ENCODE measurements around the gene RBL2. TPM values are rescaled to one million over a fixed set of nuclear protein-coding genes. Genes with fewer than 3 reads are reported as not detected.
"Not testable (repeated sequence)": the region's sequence is repeated elsewhere in the genome, so short reads cannot be mapped to it uniquely, and the experiment has no call there.

The RBL2 gene
- total and polyA plus RNA-seq, 2 of the 8 experiments (the other 6 are each of a cell fraction or from before 2014, with no cell fraction given) = 13.9 to 22.1 TPM

- H3K4me1 ChIP-seq (replicated peaks in 1 of 4; ENCODE audit: control insufficient read depth in 3 of 4, insufficient read depth in 4 of 4, low read length in 3 of 4); H2BK15ac ChIP-seq (ENCODE audit: low read length); H4K91ac ChIP-seq (replicated peaks; ENCODE audit: insufficient read length, low read length); H4K8ac ChIP-seq (ENCODE audit: extremely low read depth, insufficient read depth, low read length); H3K23ac ChIP-seq (ENCODE audit: insufficient read length); POLR2A ChIA-PET (ENCODE audit: partially characterized antibody); DNase-seq (ENCODE audit: low read depth in 1 of 2, low spot score in 2 of 2); H2AFZ ChIP-seq (ENCODE audit: low read length); H3K4me2 ChIP-seq (ENCODE audit: insufficient read depth in 1 of 2, low read depth in 2 of 2, low read length in 2 of 2); H3K79me2 ChIP-seq (ENCODE audit: control insufficient read depth in 1 of 2, insufficient read depth in 2 of 2, low read length in 2 of 2); H2BK5ac ChIP-seq (ENCODE audit: low read depth, low read length); H4K20me1 ChIP-seq (replicated peaks in 1 of 2; ENCODE audit: control insufficient read depth in 1 of 2, insufficient read depth in 2 of 2, low read length in 2 of 2); H2BK20ac ChIP-seq (ENCODE audit: low read length); H3K18ac ChIP-seq (ENCODE audit: extremely low read depth, low read length); H4K5ac ChIP-seq (ENCODE audit: insufficient read length, low read depth, low read length); FAIRE-seq; H3K27me3 ChIP-seq (replicated peaks in 1 of 4; ENCODE audit: control insufficient read depth in 3 of 4, extremely low read depth in 1 of 4, insufficient read depth in 3 of 4, low read length in 3 of 4); H2BK120ac ChIP-seq (replicated peaks; ENCODE audit: low read depth, low read length); H3K14ac ChIP-seq (ENCODE audit: insufficient read length); H2BK12ac ChIP-seq (ENCODE audit: low read depth, low read length); H3K23me2 ChIP-seq (ENCODE audit: low read depth, low read length); H2AK5ac ChIP-seq (ENCODE audit: low read depth, low read length); H3K79me1 ChIP-seq (ENCODE audit: low read depth, low read length); H3K4me3 ChIP-seq (ENCODE audit: extremely low read depth in 1 of 4, insufficient read depth in 2 of 4, low read depth in 3 of 4, low read length in 4 of 4); H3K27ac ChIP-seq (ENCODE audit: low read depth, low read length); H3K4ac ChIP-seq (replicated peaks; ENCODE audit: insufficient read length, low read depth, low read length); H3K36me3 ChIP-seq (ENCODE audit: control insufficient read depth in 2 of 4, insufficient read depth in 4 of 4, low read length in 3 of 4); H3K9ac ChIP-seq (replicated peaks in 1 of 4; ENCODE audit: extremely low read depth in 1 of 4, low read depth in 3 of 4, low read length in 3 of 4); H3K56ac ChIP-seq (replicated peaks; ENCODE audit: insufficient read length, low read depth, low read length): not testable (repeated sequence)
- peaks cover 29 to 37% of the 10 kb centered on the region in 2 experiments for H3K9me3 ChIP-seq (ENCODE audit: insufficient read depth in 2 of 2, low read depth in 1 of 2, low read length in 1 of 2)
- CTCF ChIA-PET (ENCODE audit: partially characterized antibody) = interaction anchor here (1.1 kb wide), 1 partner anchor 67 kb away, joined by 4 read pairs; no protein-coding TSS in a partner anchor
- WGBS, 2 experiments (ENCODE audit: extremely low coverage in 1 of 2, insufficient coverage in 1 of 2, insufficient read length in 1 of 2, insufficient replicate concordance in 2 of 2, low coverage in 1 of 2, low lambda C conversion rate in 2 of 2, missing lambda C conversion rate in 1 of 2) = 100% methylated on average over 1 of the region's 1 CpG; no CpG with 5 or more reads in 1 of the 2 experiments
These were observed 10.3 kb upstream of the RBL2 start for GRCh38 chr16:53423968-53424367.
